Thyroid gland (tissue), 4 donors: ENCODE measurements around the gene AVPI1.

Experiments
- CTCF ChIP-seq, 6 experiments: fragments of 200-600 bp in 3 of 6; fragments of 450-650 bp in 3 of 6; sonication (generic) in 3 of 6; IDR thresholded peaks; one replicate each; pipeline ENCODE4 v1.5.1; 2016 to 2019; ENCODE audit warnings: antibody characterized with exemption in 6 of 6, mild to moderate bottlenecking in 2 of 6, inconsistent platforms in 1 of 6, moderate library complexity in 1 of 6
- POLR2A ChIP-seq, 2 donors: fragments of 450-650 bp; IDR thresholded peaks; one replicate each; pipeline ENCODE4 v1.6.1; 2017; ENCODE audit warnings: antibody characterized with exemption in 2 of 2, mild to moderate bottlenecking in 2 of 2, moderate library complexity in 1 of 2

DNA sequence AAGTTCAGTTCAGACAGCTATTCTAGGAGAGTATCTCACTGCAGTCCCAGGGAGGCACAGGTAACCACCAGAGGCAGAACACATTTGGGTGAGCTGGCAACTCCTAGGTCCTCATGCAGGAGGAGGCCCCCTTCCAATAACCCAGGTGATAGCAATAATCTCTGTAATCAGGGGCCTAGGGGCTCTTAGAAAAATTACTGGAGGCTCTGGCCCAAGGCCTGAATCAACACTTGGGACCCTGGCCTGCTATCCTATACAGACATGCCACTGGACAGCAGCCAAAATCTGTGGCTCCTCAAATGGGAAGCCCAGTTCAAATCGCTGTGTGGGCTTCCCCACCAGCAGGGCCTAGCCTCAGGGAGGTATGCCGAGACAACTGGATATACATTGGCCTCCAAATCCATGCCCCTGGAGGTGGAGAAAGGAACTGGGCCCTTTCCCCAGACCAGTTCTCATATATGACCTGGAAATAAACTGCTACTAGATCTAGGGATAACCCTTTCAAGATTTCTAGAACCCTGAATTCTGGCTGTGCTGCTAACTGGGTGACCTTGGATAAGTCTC is 1.6 kb downstream of the AVPI1 start:
- TF ChIP-seq CTCF (IDR thresholded peaks at IDR 0.05) (peak in 2 of 6 experiments; percentile 17 to 18), POLR2A (IDR thresholded peaks at IDR 0.05) (no peak)
